Activated CD8-positive, alpha-beta T cell treated with anti-CD3 and anti-CD28 coated beads for 36 hours (primary cell): ENCODE results near the gene PELO. TPM values are rescaled to one million over a fixed set of nuclear protein-coding genes. Genes with fewer than 3 reads are reported as not detected.
A peak's percentile ranks its signal among the peaks of the same experiment; 100 is the strongest.

ENCODE experiments used
- ATAC-seq: fragments of 200-7000 bp; cut with Tn5 transposase; one replicate; pipeline ENCODE4 v1.10.0; 2021; ENCODE audit warnings: mild to moderate bottlenecking, moderate library complexity
- CTCF ChIA-PET: fragments of 350-600 bp; sonication (Branson Sonifier 250); formaldehyde crosslinking; loops from one replicate; lab custom pipeline; 2021; ENCODE audit warnings: antibody characterized with exemption; lab: Charles Lee
- POLR2A ChIA-PET: fragments of 350-600 bp; sonication (Branson Sonifier 250); formaldehyde crosslinking; loops from one replicate; lab custom pipeline; 2021; ENCODE audit warnings: antibody characterized with exemption; lab: Charles Lee
- DNase-seq: peaks from one replicate; pipeline ENCODE4 v3.0.0-alpha.2; 2020
- H3K27ac Mint-ChIP-seq: one replicate; pipeline ENCODE4 v1.8.0; 2021; ENCODE audit warnings: mild to moderate bottlenecking, mixed read lengths
- H3K27me3 Mint-ChIP-seq: one replicate; pipeline ENCODE4 v1.8.0; 2021; ENCODE audit warnings: mixed read lengths
- H3K36me3 Mint-ChIP-seq: one replicate; pipeline ENCODE4 v1.8.0; 2021; ENCODE audit warnings: low read depth, mixed read lengths
- H3K4me1 Mint-ChIP-seq: one replicate; pipeline ENCODE4 v1.8.0; 2021; ENCODE audit warnings: low read depth, mixed read lengths
- H3K4me3 Mint-ChIP-seq: one replicate; pipeline ENCODE4 v1.8.0; 2021; ENCODE audit warnings: mild to moderate bottlenecking, moderate library complexity, mixed read lengths
- H3K9me3 Mint-ChIP-seq: one replicate; pipeline ENCODE4 v1.8.0; 2021; ENCODE audit warnings: mixed read lengths
- CTCF ChIP-seq: fragments of 200-600 bp; IDR thresholded peaks from one replicate; pipeline ENCODE4 v1.8.0; 2022; ENCODE audit warnings: antibody characterized with exemption, mild to moderate bottlenecking
- intact Hi-C: fragments of 100-400 bp; cut with micrococcal nuclease; formaldehyde crosslinking; loops from one replicate; pipeline ENCODE4 v1.10.0; 2022
- total RNA-seq, 2 experiments: library from RNA; stranded (reverse); gene quantifications; one replicate each; pipeline ENCODE4 v1.2.3, GENCODE V29; 2021

Gene PELO
- total RNA-seq, 2 experiments from 2014 or later = 25.4 to 26.0 TPM

GRCh38 chr5:52802272-52802973 is 14.7 kb downstream of the PELO start:
- H3K4me1 Mint-ChIP-seq = peaks cover 48% of the 10 kb centered on the region
- H3K9me3 Mint-ChIP-seq = no peaks in the 10 kb centered on the region
- peak overlapping the region; percentile 97 for H3K4me3 Mint-ChIP-seq
- intact Hi-C loops = no loop called here
- peaks cover 51% of the 10 kb centered on the region for H3K36me3 Mint-ChIP-seq
- TF ChIP-seq CTCF = no peak
- ATAC-seq = no peak
- ChIA-PET CTCF (interaction anchor here (0.8 to 1.4 kb wide), 4 partner anchors 9 to 109 kb away, joined by 3 read pairs; no protein-coding TSS in a partner anchor), POLR2A (no interaction called here)
- H3K27ac Mint-ChIP-seq = no peak overlapping the region
- no peaks in the 10 kb centered on the region for H3K27me3 Mint-ChIP-seq
- DNase-seq = no peak

GRCh38 chr5:52802974-52803336 is 15.2 kb downstream of the PELO start:
- Mint-ChIP-seq H3K36me3 (peaks cover 51% of the 10 kb centered on the region), H3K4me3 (peak overlapping the region; percentile 97), H3K27me3 (no peaks in the 10 kb centered on the region), H3K9me3 (no peaks in the 10 kb centered on the region), H3K4me1 (peaks cover 45% of the 10 kb centered on the region), H3K27ac (no peak overlapping the region)
- CTCF ChIA-PET = interaction anchor here (0.7 to 1.2 kb wide), 2 partner anchors 9 to 12 kb away, joined by 3 read pairs; no protein-coding TSS in a partner anchor
- no peak for TF ChIP-seq CTCF
- DNase-seq (no peak), ATAC-seq (no peak)
- intact Hi-C loops = no loop called here
- POLR2A ChIA-PET = no interaction called here

GRCh38 chr5:52804387-52804791 is 16.7 kb downstream of the PELO start:
- H3K27ac Mint-ChIP-seq = no peak overlapping the region

GRCh38 chr5:52804981-52805380 is 17.3 kb downstream of the PELO start:
- Mint-ChIP-seq H3K9me3 (no peaks in the 10 kb centered on the region), H3K4me1 (peaks cover 36% of the 10 kb centered on the region), H3K27me3 (no peaks in the 10 kb centered on the region), H3K36me3 (peaks cover 50% of the 10 kb centered on the region), H3K27ac (no peak overlapping the region), H3K4me3 (no peak overlapping the region)
- intact Hi-C loops = no loop called here
- TF ChIP-seq CTCF = no peak
- ATAC-seq = no peak
- POLR2A ChIA-PET = interaction anchor here (1.0 kb wide), 1 partner anchor 18 kb away, joined by 3 read pairs; the partner anchor contains the start of genes ITGA1 and PELO
- no peak for DNase-seq
- CTCF ChIA-PET = interaction anchor here (1.3 kb wide), 1 partner anchor 112 kb away, joined by 4 read pairs; no protein-coding TSS in a partner anchor

More at GRCh38 chr5:52804387-52804791, 16.7 kb downstream of the PELO start:
- H3K4me3 Mint-ChIP-seq = peak overlapping the region; percentile 26
- no peaks in the 10 kb centered on the region for H3K27me3 Mint-ChIP-seq
- no peak for TF ChIP-seq CTCF
- ChIA-PET CTCF (interaction anchor here (1.3 kb wide), 1 partner anchor 111 kb away, joined by 4 read pairs; no protein-coding TSS in a partner anchor), POLR2A (interaction anchor here (1.0 kb wide), 1 partner anchor 17 kb away, joined by 3 read pairs; the partner anchor contains the start of genes ITGA1 and PELO)
- no peak for ATAC-seq
- no peak for DNase-seq
- intact Hi-C loops = no loop called here
- H3K9me3 Mint-ChIP-seq = no peaks in the 10 kb centered on the region
- peaks cover 35% of the 10 kb centered on the region for H3K4me1 Mint-ChIP-seq
- H3K36me3 Mint-ChIP-seq = peaks cover 51% of the 10 kb centered on the region

- H3K4me1 Mint-ChIP-seq = peaks cover 36% of the 10 kb centered on the region
- H3K9me3 Mint-ChIP-seq = no peaks in the 10 kb centered on the region
- no peaks in the 10 kb centered on the region for H3K27me3 Mint-ChIP-seq
- peaks cover 44% of the 10 kb centered on the region for H3K36me3 Mint-ChIP-seq
- DNase-seq (no peak), ATAC-seq (no peak)
- TF ChIP-seq CTCF = no peak
- intact Hi-C loops = no loop called here
- ChIA-PET CTCF (no interaction called here), POLR2A (no interaction called here)
- H3K27ac Mint-ChIP-seq = no peak overlapping the region
- no peak overlapping the region for H3K4me3 Mint-ChIP-seq
Observed at GRCh38 chr5:52805615-52806014, 17.9 kb downstream of the PELO start.
